Prostate gland (tissue), 2 donors: ENCODE results near the gene TOM1L2. TPM values are rescaled to one million over a fixed set of nuclear protein-coding genes. Genes with fewer than 3 reads are reported as not detected.

Experiments used
- DNase-seq: peaks from one replicate; pipeline ENCODE4 v3.0.0-alpha.2; 2019; ENCODE audit warnings: low spot score
- H3K27ac ChIP-seq, 2 donors: fragments of 200-600 bp; sonication (generic); 2 replicates each; pipeline ENCODE4 v1.5.1; 2017 to 2019
- H3K27me3 ChIP-seq: fragments of 200-600 bp; sonication (generic); replicated peaks from 2 replicates; pipeline ENCODE4 v1.5.1; 2019; ENCODE audit not compliant: insufficient read depth
- H3K36me3 ChIP-seq, 2 donors: fragments of 200-600 bp; sonication (generic); 1 replicate in 1 of 2; 2 replicates in 1 of 2; pipeline versions ENCODE4 v1.5.1 to v1.8.1; 2017 to 2019
- H3K4me1 ChIP-seq: fragments of 200-600 bp; sonication (generic); replicated peaks from 2 replicates; pipeline ENCODE4 v1.5.1; 2019
- H3K4me3 ChIP-seq, 2 donors: fragments of 200-600 bp; sonication (generic); 2 replicates each; pipeline ENCODE4 v1.5.1; 2017 to 2019
- H3K9me3 ChIP-seq: fragments of 200-600 bp; sonication (generic); 2 replicates; pipeline ENCODE4 v1.5.1; 2017
- CTCF ChIP-seq, 4 experiments: fragments of 200-600 bp in 2 of 4; fragments of 450-650 bp in 2 of 4; sonication (generic) in 2 of 4; IDR thresholded peaks; 1 replicate in 3 of 4; 2 replicates in 1 of 4; pipeline ENCODE4 v1.5.1; 2016 to 2019; ENCODE audit warnings: antibody characterized with exemption in 4 of 4, mild to moderate bottlenecking in 2 of 4, moderate library complexity in 2 of 4
- POLR2A ChIP-seq: fragments of 450-650 bp; IDR thresholded peaks from one replicate; pipeline ENCODE4 v1.6.1; 2016; ENCODE audit warnings: antibody characterized with exemption, mild to moderate bottlenecking
- POLR2AphosphoS5 ChIP-seq: sonication (generic); formaldehyde crosslinking; IDR thresholded peaks from one replicate; pipeline ENCODE4 v1.6.1; 2017; ENCODE audit warnings: antibody characterized with exemption
- WGBS: methylation state at CpG from one replicate; pipeline ENCODE4 v1.1.5; 2018; 5-methylcytosine and 5-hydroxymethylcytosine counted together
- intact Hi-C: fragments of 100-400 bp; cut with DNase I; formaldehyde crosslinking; loops from one replicate; pipeline ENCODE4 v1.14.2; 2022
- total RNA-seq, 2 donors: library from RNA; depleted of rRNA; stranded (reverse); fragments of >200 nt; gene quantifications; one replicate each; pipeline ENCODE4 v1.1.0, GENCODE V29; 2016

TOM1L2 gene
- total RNA-seq, 2 donors from 2014 or later, result 162 to 185 TPM

- Histone ChIP-seq H3K4me1 (no peaks in the 10 kb centered on the region), H3K27ac (no peak overlapping the region), H3K4me3 (no peak overlapping the region), H3K27me3 (no peaks in the 10 kb centered on the region), H3K36me3 (no peaks in the 10 kb centered on the region), H3K9me3 (no peaks in the 10 kb centered on the region)
- 93% methylated on average over 9 of the region's 9 CpGs for WGBS
- no peak for TF ChIP-seq CTCF (IDR thresholded peaks at IDR 0.05)
- DNase-seq, result no peak
- intact Hi-C loops, result no loop called here
Observed at GRCh38 chr17:17989081-17989480, 16.9 kb upstream of the TOM1L2 start.

GRCh38 chr17:17988427-17988945, 16.3 kb upstream of the TOM1L2 start:
- Histone ChIP-seq H3K4me1 (no peaks in the 10 kb centered on the region), H3K36me3 (no peaks in the 10 kb centered on the region), H3K9me3 (no peaks in the 10 kb centered on the region), H3K27me3 (no peaks in the 10 kb centered on the region), H3K27ac (no peak overlapping the region), H3K4me3 (no peak overlapping the region)
- 88% methylated on average over 7 of the region's 7 CpGs for WGBS
- TF ChIP-seq POLR2AphosphoS5 (no peak), CTCF (IDR thresholded peaks at IDR 0.05) (no peak)
- no peak for DNase-seq
- intact Hi-C loops, result no loop called here

- H3K9me3 ChIP-seq, result no peaks in the 10 kb centered on the region
- H3K36me3 ChIP-seq, result no peaks in the 10 kb centered on the region
- H3K4me1 ChIP-seq, result peaks cover 3% of the 10 kb centered on the region
- H3K27ac ChIP-seq, result no peak overlapping the region
- no peaks in the 10 kb centered on the region for H3K27me3 ChIP-seq
- intact Hi-C loops, result no loop called here
- no peak for DNase-seq
- H3K4me3 ChIP-seq, result no peak overlapping the region
- WGBS, result 67% methylated on average over 14 of the region's 14 CpGs
- TF ChIP-seq POLR2AphosphoS5 (no peak), CTCF (IDR thresholded peaks at IDR 0.05) (no peak), POLR2A (no peak)
Observed at GRCh38 chr17:17987901-17988300, 15.7 kb upstream of the TOM1L2 start.

- WGBS, result 83% methylated on average over 7 of the region's 7 CpGs
- H3K4me1 ChIP-seq, result peaks cover 4% of the 10 kb centered on the region
Observed at GRCh38 chr17:17987187-17987896, 15.1 kb upstream of the TOM1L2 start.

More at GRCh38 chr17:17987187-17987896, 15.1 kb upstream of the TOM1L2 start:
- DNase-seq, result no peak
- intact Hi-C loops, result no loop called here
- TF ChIP-seq CTCF (IDR thresholded peaks at IDR 0.05) (no peak), POLR2A (no peak), POLR2AphosphoS5 (no peak)
- Histone ChIP-seq H3K27me3 (no peaks in the 10 kb centered on the region), H3K9me3 (no peaks in the 10 kb centered on the region), H3K36me3 (no peaks in the 10 kb centered on the region), H3K4me3 (no peak overlapping the region), H3K27ac (no peak overlapping the region)
